HCT116 (cell line): ENCODE results near the gene CXCR6.

ENCODE experiments used
- CBX3 ChIP-seq: IDR thresholded peaks from 2 replicates; pipeline ENCODE4 v1.6.1; 2012; ENCODE audit warnings: low read depth
- CTCF ChIP-seq, 3 experiments: fragments of 200-600 bp in 1 of 3; sonication (generic) in 1 of 3; IDR thresholded peaks in 2 of 3; conservative IDR thresholded peaks in 1 of 3; 2 replicates each; pipeline ENCODE4 v1.5.1; 2012 to 2017; ENCODE audit warnings: low read depth in 2 of 3, low read length in 2 of 3, antibody characterized with exemption in 1 of 3, borderline replicate concordance in 1 of 3, control low read depth in 1 of 3, mild to moderate bottlenecking in 1 of 3, mixed read lengths in 1 of 3, mixed run types in 1 of 3, moderate library complexity in 1 of 3; ENCODE audit not compliant: insufficient read depth in 1 of 3
- ELF1 ChIP-seq: IDR thresholded peaks from 2 replicates; pipeline ENCODE4 v1.6.1; 2012; ENCODE audit warnings: low read depth, borderline replicate concordance
- EZH2 ChIP-seq: fragments of 200-600 bp; sonication (generic); IDR thresholded peaks from 2 replicates; pipeline ENCODE4 v1.6.1; 2017; ENCODE audit warnings: antibody characterized with exemption, mixed run types
- EZH2phosphoT487 ChIP-seq: fragments of 200-600 bp; IDR thresholded peaks from 2 replicates; pipeline ENCODE4 v1.6.1; 2018; ENCODE audit warnings: antibody characterized with exemption, borderline replicate concordance
- JUND ChIP-seq: IDR thresholded peaks from 2 replicates; pipeline ENCODE4 v1.6.1; 2012
- POLR2A ChIP-seq: IDR thresholded peaks from 2 replicates; pipeline ENCODE4 v1.7.0; 2011; ENCODE audit warnings: borderline replicate concordance; ENCODE audit not compliant: insufficient read depth, insufficient read length; ENCODE audit errors: extremely low read depth
- POLR2AphosphoS5 ChIP-seq: IDR thresholded peaks from 2 replicates; pipeline ENCODE4 v1.6.1; 2011; ENCODE audit warnings: mild to moderate bottlenecking, low read depth, low read length, moderate library complexity
- RAD21 ChIP-seq: IDR thresholded peaks from 2 replicates; pipeline ENCODE4 v1.6.1; 2012; ENCODE audit warnings: low read depth, mild to moderate bottlenecking
- REST ChIP-seq: IDR thresholded peaks from 2 replicates; pipeline ENCODE4 v1.6.1; 2012; ENCODE audit warnings: low read depth
- SIN3A ChIP-seq: IDR thresholded peaks from 2 replicates; pipeline ENCODE4 v1.6.1; 2012; ENCODE audit warnings: low read depth
- SP1 ChIP-seq: IDR thresholded peaks from 2 replicates; pipeline ENCODE4 v1.6.1; 2012; ENCODE audit warnings: low read depth
- YY1 ChIP-seq: IDR thresholded peaks from 2 replicates; pipeline ENCODE4 v1.6.1; 2011; ENCODE audit warnings: low read length, low read depth, moderate library complexity, mild to moderate bottlenecking; ENCODE audit not compliant: insufficient replicate concordance; ENCODE audit errors: extremely low read depth
- ZNF274 ChIP-seq: fragments of 200-500 bp; sonication (Bioruptor generic); IDR thresholded peaks from 2 replicates; pipeline ENCODE4 v1.6.1; 2014; ENCODE audit warnings: mild to moderate bottlenecking, low read depth, low read length, inconsistent platforms

- TF ChIP-seq CTCF (IDR thresholded peaks at IDR 0.05 in 2 of 3, conservative IDR thresholded peaks at IDR 0.05 in 1 of 3; ENCODE audit: borderline replicate concordance in 1 of 3, insufficient read depth in 1 of 3, low read depth in 2 of 3, low read length in 2 of 3) (no peak), POLR2A (no peak), EZH2phosphoT487 (no peak), CBX3 (no peak), RAD21 (no peak), SIN3A (no peak), REST (no peak), YY1 (no peak), EZH2 (no peak), POLR2AphosphoS5 (no peak), SP1 (no peak), ELF1 (no peak), JUND (no peak), ZNF274 (no peak)
Observed at GRCh38 chr3:45938043-45938435, 5.2 kb upstream of the CXCR6 start.
